PC-3 (cell line): Measurements from ENCODE around the gene EHBP1.

ENCODE experiments used
- CTCF ChIP-seq: fragments of 300-600 bp; sonication (generic); conservative IDR thresholded peaks from 2 replicates; pipeline ENCODE4 v1.5.1; 2017; ENCODE audit warnings: antibody characterized with exemption, low read depth, mild to moderate bottlenecking, low read length
- EZH2 ChIP-seq: fragments of 300-600 bp; sonication (generic); IDR thresholded peaks from one replicate; pipeline ENCODE4 v1.6.1; 2017; ENCODE audit warnings: antibody characterized with exemption, mild to moderate bottlenecking, low read length; ENCODE audit not compliant: unreplicated experiment
- EZH2phosphoT487 ChIP-seq: fragments of 300-600 bp; sonication (generic); IDR thresholded peaks from 2 replicates; pipeline ENCODE4 v1.6.1; 2018; ENCODE audit warnings: mild to moderate bottlenecking, antibody characterized with exemption, low read length, borderline replicate concordance

GRCh38 chr2:63086687-63087086 lies 381.2 kb downstream of the EHBP1 start:
- TF ChIP-seq CTCF (no peak), EZH2phosphoT487 (no peak), EZH2 (no peak)
